Endometrium (tissue), 2 donors: Measurements from ENCODE around the gene TERB1.
"Not testable (repeated sequence)": the region's sequence is repeated elsewhere in the genome, so short reads cannot be mapped to it uniquely, and the experiment has no call there.

Experiments
- FAIRE-seq: peaks from 2 replicates; lab custom pipeline; 2012; peaks lifted over from hg19 to GRCh38; lab: Jason Lieb, UNC
- donor health status: control.
- donor health status: control.

The TERB1 gene

DNA sequence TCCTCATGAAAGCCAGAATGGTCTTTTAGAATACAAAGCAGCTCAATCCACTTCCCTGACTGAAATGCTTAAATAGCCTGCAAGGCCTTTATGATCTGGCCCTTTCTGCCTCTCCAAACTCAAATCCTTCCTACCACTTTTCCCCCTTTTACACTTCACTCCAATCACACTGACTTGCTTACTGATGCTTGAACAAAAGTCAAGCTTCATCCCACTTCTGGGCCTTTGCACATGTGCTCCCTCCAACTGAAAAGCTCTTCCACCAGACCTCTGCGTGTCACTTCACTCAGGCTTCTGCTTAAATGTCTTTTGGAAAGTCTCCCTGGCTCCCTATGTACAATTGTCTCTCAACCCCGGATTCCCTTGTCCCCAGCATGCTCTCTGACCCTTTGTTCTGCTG is 13.3 kb upstream of the TERB1 start:
- FAIRE-seq: no peak

DNA sequence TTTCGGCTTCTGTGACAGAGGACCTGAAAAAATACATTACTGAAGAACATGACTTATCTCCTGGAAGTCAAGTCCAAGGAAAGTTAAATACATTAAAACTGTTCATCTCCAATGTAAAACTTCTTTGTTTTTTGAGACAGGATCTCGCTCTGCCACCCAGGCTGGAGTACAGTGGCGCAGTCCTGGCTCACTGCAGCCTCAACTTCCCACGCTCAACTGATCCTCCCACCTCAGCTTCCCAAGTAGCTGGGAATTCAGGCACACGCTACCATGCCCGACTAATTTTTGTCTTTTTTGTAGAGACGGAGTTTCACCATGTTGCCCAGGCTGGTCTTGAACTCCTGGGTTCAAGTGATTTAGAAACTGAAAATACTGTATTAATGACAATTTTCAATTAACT is 9.7 kb upstream of the TERB1 start:
- no peak for FAIRE-seq

DNA sequence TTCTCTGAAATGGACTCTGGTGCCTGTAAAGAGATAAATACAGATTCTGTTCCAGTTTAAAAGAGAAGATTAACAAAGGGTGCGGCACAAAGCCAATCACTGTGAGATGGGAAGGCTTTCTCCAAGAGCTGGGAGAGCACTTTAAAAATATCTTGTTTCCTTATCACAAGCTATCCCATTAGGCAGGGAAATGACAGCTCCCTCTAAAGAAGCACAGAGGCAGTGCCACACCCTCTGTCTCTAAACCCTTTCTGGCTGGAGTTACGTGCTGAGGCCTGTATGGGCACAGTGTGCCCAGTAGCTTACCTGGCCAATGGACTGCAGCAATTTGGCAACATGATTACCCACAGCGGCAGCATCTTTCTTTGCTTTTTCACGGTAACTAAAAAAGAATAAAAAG is 9.0 kb upstream of the TERB1 start:
- no peak for FAIRE-seq

DNA sequence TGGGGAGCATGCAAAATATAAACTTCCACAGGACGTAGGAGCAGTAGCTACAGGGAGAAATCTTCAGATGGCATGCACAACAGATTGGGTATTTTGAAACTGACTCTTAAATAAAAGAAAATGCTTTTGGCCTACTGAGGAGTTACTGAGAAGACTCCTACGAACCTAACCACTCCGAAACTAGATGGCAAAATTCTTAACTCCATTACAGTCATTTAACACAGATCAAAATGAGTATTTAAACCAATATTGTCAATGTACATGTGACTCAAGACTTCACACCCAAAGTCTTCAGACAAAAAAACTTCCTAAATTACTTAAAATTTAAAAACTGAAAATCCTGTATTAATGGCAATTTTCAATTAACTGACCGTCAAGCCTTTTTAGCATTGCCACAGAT is 8.4 kb upstream of the TERB1 start:
- FAIRE-seq: no peak

DNA sequence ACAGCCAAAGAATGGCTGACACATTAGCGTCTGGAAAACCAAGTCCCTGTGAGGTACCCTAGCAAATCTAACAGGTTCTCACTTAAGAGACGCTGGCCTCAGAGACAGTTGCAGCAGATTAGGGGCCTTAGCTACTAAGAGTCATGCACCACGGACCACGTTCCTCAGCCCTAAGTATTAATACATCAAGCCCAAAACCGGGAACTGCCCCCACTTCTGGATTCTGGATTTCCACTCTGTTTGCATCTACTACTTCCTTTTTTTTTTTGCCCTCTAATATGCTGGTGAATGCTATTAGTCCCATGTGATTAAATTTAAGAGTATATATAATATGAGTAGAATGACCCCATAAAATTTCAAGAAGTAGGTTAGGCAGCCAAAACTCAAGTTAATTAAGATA is 775 bp upstream of the TERB1 start:
- no peak for FAIRE-seq

DNA sequence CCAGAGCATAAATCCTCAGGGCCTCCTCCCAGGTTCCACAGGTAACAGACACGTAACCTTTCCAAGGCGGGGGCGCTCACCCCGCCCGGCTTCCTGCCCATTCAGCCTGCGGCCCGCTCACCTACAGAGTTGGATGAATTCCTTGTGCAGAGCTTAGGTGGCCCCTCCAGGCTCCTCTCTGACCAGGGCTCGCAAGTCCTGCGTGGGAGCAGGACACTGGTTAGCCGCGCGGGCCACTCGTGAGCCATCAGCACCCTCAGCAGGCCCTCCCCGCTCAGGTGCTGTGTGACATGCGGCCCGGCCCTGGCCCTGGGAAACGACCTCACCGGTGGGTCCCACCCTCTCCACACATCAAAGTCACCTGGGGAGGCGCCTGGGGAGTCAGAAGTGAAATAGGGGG is 528 bp downstream of the TERB1 start:
- FAIRE-seq: no peak

DNA sequence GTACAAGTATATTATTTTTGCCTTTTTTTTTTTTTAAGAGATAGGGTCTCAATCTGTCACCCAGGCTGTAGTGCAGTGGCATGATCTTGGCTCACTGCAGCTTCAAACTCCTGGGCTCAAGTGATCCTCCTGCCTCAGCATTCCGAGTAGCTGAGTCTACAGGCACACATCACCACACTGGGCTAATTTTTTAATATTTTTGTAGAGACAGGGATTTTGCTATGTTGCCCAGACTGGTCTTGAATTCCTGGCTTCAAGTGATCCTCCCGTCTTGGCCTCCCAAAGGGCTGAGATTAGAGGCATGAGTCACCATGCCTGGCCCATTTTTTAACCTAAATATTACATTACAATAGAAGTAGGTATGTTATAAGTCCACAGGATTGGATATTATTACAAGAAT is 3.2 kb downstream of the TERB1 start:
- FAIRE-seq: no peak

DNA sequence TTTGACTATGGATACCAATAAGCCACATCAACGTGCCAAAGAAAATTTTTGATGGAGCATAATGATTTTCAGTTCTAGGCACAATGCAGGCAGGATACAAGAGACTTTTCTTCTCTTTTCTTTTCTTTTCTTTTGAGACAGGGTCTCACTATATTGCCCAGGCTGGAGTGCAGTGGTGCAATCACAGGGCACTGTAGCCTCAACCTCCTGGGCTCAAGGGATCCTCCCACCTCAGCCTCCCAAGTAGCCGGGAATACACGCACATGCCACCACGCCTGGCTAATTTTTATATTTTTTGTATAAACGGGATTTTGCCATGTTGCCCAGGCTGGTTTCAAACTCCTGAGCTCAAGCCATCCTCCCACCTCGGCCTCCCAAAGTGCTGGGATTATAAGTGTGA is 7.4 kb downstream of the TERB1 start:
- not testable (repeated sequence) for FAIRE-seq

DNA sequence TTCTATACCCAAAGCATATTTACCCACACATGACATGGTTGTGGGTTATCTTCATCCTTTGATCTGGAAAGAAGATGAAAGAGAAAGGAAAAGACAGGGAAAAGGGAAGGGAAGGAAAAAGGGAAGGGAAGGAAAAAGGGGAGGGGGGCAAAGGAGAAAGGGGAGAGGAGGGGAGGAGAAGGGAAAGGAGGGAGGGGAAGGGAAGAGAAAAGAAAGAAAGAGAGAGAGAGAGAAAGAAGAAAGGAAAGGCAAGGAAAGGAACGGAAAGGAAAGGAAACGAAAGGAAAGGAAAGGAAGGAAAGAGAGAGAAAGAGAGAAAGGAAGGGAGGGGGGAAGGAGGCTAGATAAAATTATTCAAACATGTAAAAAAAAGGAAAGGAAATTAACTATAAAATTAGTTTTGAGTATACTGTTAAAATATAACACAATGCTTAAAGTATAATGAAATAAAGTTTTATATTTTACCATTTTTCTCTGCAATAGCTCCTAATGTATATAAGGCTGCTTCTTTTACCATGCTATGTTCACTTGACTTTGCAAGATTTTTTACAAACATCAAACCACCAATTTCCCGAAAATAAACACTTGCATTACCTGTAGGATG is 11.2 kb downstream of the TERB1 start:
- no peak for FAIRE-seq

DNA sequence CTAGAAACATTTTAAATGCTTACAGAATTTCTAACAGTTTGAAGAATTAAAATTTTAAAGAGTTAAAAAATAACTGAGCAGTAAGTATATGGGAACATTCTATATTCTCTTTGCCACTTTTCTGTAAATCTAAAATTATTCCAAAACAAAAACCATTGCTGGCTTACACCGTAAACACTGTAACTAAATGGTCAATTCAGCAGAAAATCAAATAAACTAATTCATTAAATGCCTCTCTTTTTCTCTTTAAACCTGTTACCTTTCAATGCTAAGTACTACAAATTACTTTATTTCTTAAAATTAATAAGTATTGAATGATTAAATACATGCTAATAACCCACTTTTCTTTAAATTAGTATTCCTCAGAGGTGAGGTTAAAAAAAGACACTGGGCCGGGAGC is 14.0 kb downstream of the TERB1 start:
- no peak for FAIRE-seq

DNA sequence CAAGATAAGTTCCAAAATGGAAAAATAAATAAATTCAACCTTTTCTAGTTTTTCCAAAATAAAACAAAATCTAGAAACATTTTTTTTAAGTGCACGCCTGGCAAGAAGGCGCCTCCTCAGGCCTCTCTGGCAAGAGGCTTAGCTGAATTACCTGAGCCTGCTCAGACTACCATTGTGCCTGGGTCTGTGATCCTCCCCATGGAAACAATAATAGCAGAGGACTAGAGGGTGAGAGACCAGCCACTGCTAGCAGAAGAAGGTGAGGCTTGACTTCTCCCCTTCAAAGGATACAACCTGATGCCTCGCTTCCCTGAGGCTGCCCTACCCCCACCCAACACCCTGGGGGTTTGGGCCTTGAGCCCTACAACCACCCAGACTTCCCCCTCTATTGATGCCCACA is 14.8 kb downstream of the TERB1 start:
- no peak for FAIRE-seq

DNA sequence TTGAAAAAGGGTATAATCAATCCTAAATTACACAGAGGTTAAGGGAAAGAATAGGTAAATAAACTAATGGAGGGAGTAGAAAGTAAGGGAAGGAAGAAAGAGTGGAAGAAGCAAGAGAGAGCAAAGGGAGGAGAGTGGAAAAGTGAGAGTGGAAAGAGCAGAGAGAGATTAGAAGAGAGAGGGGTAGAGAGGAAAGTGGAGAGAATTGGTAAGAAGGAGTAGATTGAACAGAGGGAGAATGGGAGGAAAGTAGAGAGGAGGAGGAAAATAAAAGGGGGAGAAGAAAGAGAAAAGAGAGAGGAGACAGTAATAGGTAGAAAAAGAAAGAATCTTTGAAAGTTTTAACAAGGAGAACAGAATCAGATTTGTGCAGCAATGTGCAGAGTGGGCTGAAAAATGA is 24.9 kb downstream of the TERB1 start:
- no peak for FAIRE-seq

DNA sequence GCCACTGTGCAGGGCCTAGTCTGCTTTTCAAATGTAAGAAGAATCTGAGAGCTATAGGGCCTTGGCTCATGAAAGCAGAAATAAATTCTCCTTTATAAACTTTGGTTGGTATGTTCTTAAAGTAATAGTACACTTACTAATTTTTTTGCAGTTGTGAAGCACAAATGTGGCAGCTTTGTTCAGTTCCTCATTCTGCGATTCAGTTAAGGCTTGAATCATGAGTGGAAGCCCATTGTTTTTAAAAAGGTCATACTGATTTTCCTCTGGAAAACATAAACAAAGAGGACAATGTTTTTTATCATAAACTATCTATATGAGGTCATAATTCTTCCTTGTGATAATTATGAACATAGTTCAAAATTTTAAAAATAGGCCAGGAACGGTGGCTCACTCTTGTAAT is 26.4 kb downstream of the TERB1 start:
- FAIRE-seq: no peak

DNA sequence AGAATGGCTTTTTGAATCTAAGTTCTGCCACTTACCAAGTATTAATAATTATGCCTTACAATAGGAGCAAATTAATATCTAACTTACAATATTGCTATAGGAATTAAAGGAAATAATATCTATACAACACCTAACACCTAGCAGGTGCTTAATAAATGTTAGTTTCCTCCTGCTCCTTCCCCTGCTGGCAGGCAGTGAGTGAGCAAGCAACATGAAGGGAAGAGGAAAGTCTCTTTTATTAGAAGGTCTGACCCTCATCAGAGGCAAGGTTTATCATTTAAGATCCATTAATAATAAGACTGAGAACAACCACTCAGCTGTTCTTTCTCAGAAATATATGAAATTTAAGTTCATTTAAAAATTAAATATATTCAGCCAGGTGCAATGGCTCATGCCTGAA is 43.3 kb downstream of the TERB1 start:
- no peak for FAIRE-seq

DNA sequence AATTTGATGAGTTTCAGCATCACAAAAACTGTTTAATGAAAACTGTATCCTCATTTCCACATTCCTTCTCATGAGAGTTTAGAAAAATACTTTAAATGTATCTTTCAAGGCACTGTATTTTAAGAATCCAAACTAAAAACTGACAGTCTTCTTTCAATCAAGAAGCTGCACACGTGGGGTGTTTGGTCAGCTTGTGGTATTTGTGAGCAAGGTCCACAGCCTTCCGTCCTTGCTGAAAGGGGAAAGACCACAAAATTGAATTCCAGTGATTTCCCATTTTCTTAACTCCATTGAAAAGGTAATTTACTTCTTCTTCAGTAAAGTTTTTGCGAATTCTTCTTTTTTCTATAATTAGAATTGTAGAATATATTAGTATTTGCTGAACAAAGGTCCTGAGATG is 46.6 kb downstream of the TERB1 start:
- FAIRE-seq: no peak

DNA sequence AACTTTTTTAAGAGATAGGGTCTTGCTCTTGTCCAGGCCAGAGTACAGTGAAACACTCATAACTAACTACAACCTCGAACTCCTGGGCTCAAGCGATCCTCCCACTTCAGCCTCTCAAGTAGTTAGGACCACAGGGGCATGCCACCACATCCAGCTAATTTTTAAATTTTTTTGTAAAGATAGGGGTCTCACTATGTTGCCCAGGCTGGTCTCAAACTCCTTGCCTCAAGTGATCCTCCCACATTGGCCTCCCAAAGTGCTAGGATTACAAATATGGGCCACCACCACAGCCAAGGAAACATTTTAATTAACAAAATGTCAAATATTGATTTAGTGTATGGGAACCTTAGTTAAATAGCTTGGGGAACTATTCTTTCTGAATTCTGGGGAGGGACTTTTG is 47.2 kb downstream of the TERB1 start:
- no peak for FAIRE-seq

DNA sequence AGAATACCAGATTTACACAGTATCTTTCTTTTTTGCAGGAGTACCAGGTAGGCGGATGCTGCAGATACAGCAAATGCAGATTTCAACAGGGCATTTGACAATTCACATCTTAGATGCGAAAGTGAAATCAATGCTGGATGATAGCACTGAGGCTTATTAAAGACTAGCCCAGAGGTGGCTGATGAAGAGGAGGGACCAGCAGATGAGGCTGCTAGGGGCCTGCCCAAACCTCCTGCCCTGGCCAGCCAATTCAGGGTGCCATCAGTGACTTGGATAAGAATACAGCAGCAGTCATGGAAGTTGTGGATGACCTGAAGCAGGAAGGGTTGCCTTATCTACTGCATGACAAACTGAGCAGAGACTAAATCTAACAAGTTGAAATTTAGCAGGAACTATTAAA is 48.4 kb downstream of the TERB1 start:
- no peak for FAIRE-seq

DNA sequence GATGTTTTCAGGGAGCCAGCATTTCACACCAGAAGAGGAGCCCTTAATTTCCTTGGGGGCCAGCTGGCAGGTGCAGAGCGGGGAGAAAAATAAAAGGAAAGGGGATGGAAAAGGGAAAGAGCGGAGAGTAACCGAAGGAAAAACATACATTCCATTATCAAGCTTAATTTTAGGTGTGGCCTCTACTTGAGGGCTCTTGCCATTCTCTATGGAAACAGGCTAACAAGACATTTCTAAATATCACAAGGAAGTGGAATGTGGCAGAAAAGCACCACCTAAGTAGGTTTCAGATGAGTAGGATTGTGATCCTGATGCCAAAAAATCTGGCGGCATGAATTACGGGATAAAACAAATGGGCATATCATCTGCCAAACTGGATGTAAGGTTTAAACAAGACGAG is 49.0 kb downstream of the TERB1 start:
- FAIRE-seq: no peak

DNA sequence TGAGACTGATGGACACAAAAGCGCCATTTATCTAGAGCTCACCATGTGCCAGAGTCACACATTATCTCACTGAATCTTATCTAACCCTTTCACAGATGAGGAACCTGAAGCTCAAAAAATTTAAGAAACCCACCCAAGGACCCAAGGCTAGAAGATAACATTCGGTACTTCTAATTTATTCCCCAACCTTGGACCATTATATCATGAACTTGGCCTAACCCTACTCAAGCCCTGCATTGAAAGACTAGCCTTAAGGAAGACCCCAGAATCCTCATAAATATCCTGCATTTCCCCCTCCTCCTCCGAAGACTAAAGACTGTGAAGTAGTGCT is 49.4 kb downstream of the TERB1 start:
- no peak for FAIRE-seq

DNA sequence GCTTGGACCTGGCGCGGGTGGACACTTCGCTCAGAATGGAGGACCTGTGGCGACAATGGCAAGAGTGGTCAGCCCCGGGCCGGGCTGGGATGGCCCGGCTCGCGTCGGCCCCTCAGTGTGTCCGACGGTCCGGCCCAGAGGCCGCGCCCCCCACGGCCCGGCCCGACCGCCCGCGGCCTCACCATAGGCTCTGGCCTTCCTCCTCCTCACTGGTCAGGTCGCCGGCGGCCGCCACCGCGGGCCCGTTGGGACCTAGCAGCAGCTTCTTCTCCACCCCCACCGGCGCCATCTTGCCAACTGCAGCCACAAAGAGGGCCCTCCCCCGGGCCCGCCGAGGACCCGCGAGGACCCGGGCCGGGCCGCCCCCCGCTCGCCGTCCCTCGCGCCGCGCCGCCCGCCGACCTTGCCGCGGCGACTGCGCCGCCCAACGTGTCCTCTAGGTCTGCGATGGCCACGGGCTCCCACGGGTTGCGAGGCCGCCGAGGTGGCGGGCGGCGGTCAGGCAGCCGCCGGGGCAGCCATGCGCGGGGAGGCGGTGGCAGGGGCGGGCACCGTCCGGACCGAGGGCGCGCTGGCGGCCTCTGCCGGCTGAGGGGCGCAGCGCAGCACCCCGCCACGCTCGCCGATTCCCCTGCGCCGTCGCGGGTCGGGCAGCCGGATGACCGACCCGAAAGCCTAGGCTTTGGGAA is 49.9 kb downstream of the TERB1 start, which contains the start of gene DYNC1LI2:
Gene DYNC1LI2 (minus strand): TSS at position 307 of the 689 bp plus-strand sequence. CDS start 18 bp downstream, at position 289.
- FAIRE-seq: no peak

DNA sequence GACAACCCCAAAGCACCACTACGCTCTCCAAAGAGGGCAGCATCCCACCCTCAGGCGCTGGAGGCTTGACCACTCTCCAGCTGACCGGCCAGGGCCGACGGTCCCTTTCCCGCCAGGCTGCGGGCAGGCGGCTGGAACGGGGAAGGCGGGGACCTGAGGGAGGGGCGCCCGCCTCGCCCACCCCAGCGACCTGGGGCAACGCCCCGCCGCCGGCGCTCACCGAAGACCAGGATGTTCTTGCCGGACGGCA is 50.4 kb downstream of the TERB1 start:
- no peak for FAIRE-seq

DNA sequence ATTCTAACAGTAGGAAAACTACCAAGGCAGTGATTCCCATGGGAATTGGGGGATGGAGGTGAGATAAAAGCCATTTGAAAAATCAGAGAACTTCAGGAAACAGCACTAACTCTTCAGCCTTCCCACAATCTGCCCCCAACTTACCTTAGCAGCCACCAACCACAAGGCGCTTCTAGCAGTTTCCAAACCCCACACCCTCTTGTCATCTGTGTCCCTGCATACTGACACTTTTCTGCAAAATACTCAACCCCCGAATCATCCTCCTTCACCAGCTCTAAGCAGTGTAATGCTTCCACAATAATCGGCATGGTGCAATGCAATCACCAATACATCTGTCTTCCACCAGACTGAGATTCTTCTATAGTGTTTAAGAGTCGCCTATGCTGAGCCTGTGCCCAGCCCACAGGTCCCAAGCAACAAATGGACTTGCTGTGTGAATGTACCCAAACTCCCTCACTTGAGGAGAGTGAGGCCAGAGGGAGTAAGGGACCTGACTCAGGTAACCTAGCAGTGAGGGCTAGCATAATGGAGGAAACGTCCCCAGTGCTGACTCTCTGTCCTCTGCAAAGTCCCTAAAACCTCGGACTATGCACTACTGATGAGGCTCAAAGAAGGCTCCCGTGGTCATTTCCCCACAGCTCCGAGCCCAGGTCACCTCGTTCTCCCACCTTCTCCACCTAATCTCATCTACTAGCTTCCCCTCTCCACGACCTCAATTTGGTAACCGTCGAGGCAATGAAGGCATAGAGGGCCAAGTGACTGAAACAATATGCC is 50.9 kb downstream of the TERB1 start:
- no peak for FAIRE-seq

DNA sequence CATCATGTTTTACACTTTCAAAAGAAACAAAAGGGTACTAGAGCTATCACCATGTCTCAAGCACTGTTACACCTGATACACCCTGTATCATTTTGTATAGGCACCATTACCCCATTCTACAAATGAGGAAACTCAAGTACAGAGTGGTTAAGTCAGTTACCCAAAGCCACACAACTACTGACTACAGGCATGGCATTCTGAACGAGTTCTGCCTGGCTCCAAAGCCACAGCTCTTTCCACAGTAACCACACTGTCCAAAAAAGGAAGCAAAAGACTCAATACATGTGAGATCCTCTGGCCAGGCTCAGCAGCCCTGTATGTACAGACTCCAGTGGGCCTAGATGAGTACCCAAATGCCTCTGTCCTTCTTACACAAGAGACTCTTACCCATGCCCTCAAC is 54.7 kb downstream of the TERB1 start:
- no peak for FAIRE-seq

DNA sequence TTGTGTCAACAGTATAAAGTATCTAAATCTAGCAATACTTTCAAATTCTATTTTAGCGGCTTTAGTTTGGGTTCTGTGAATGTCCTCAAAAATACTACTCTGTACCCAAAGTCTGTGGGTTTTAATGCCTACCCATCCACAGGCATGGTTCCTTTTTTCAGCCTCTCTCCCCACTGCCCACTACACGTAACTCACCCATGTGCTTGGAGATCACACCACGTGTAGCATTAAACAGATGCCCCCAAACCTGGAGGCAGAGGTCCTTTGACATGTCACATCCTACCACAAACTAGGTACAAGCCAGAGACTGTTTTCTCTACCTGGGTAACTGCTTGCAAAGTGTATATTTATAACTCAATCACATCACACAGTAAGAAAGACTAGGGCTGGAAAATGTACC is 55.3 kb downstream of the TERB1 start:
- no peak for FAIRE-seq
